GM18499 (cell line): ENCODE results near the gene PCBP4.

Source experiments
- ATAC-seq: cut with Tn5 transposase; IDR thresholded peaks from one replicate; pipeline ENCODE4 v1.9.1; 2021; ENCODE audit warnings: moderate number of reproducible peaks; ENCODE audit not compliant: insufficient read depth, unreplicated experiment

PCBP4 gene

DNA sequence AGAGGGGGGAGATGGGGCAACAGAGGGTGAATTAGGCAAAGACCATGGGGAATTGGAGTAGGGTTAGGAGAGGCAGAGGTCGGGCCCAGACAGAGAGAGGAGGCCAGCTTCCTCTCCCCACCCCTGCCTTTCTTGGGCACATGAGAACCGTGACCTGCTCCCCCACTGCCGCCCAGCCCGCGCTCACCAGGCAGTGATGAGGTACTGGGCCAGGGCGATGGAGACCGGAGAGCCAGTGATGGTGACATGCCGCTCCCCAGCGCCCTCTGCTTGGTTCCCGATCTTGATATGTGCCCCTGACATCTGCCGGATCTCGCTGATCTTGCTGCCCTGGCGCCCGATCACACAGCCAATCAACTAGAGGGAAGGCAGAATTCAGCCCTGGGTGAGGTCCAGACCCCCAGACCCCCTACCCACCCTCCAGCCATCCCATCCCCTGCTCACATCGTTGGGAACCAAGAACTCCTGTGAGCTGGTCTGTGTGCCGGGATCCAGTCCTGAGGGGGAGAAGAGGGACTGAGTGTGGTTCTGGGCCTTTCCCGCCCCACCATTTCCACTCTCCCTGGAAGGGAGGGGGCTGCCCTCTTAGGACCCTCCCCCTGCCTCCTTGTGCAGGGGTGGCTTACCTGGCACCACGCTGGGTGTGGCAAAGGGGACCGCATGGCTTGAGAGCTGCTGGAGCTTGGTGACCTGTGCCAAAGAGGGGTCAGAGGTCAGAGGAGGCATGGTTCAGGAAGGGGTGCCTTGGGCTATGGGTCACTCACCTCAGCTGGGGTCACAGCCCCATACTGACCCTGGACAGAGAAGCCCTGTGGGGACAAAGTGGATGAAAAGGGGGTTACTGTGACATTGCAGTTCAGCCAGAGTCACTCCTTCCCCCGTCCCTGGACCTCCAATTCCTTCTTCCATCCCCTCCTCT is 8.4 kb downstream of the PCBP4 start:
- no peak for ATAC-seq

DNA sequence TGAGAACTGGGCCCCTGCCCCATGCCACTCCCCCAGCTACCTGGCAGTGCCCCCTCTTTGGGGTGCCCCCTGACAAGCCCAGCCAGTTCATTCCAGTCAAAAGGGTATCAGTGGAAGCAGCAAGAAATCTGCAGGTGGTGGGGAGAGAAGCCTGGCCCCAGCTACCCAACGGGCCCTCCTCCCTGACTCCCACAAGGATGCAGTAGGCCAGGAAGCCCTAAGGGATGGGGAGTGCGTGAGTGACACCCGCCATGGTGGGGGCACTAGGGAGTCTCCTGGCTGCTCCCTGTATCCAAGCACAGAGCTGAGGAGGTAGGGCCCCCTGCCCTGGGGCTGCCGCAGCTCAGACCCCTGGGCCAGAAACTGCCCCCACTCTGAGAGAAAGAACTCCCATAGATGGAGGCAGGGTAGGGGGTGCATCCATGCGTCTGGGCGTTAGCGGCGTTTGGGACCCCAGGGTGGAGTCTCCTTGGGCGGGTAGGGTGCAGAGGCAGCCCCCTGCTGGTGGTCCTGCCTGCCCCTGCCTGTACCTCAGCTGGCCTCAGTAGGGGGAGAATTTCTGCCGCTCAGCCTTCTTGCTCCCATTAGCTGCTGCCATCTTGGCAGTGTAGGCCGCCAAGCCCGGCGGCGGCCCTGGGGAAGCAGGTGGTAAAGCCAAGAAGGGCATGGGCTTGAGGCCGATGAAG is 9.6 kb downstream of the PCBP4 start:
- no peak for ATAC-seq

DNA sequence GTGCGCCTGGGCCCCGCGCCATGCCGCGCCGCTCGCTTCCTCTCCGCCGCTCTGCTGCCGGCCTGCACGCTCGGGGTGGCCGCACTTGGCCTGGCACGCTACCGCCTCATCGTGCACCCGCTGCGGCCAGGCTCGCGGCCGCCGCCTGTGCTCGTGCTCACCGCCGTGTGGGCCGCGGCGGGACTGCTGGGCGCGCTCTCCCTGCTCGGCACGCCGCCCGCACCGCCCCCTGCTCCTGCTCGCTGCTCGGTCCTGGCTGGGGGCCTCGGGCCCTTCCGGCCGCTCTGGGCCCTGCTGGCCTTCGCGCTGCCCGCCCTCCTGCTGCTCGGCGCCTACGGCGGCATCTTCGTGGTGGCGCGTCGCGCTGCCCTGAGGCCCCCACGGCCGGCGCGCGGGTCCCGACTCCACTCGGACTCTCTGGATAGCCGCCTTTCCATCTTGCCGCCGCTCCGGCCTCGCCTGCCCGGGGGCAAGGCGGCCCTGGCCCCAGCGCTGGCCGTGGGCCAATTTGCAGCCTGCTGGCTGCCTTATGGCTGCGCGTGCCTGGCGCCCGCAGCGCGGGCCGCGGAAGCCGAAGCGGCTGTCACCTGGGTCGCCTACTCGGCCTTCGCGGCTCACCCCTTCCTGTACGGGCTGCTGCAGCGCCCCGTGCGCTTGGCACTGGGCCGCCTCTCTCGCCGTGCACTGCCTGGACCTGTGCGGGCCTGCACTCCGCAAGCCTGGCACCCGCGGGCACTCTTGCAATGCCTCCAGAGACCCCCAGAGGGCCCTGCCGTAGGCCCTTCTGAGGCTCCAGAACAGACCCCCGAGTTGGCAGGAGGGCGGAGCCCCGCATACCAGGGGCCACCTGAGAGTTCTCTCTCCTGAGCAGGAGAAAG is 11.1 kb downstream of the PCBP4 start:
- no peak for ATAC-seq

DNA sequence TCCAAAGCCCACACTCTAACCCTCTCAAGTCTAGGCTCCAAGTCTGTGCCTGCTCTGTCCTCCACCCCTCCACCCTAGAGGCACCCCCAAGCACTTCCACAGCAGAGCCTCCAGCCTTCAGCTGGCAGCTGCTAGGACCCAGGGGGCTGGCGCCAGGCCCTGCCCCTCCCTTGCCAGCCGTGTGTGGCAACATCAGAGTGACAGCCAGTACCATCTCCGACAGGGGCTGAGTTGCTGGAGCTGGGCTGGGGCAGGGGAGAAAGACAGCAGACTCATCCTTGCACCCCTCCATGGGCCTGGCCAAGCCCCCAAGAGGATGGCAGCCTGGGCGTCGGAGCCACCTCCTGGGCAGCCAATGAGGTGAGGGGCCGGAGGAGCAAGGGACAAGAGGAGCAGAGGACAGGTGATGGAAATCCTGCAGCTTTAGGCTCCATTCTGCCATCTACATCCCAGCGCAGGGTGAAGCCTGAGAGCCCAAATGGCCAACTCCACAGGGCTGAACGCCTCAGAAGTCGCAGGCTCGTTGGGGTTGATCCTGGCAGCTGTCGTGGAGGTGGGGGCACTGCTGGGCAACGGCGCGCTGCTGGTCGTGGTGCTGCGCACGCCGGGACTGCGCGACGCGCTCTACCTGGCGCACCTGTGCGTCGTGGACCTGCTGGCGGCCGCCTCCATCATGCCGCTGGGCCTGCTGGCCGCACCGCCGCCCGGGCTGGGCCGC is 11.9 kb downstream of the PCBP4 start, which contains the start of gene GPR62:
GPR62 (plus strand) TSS at position 207 of the 718 bp plus-strand sequence; CDS start at position 479, 272 bp downstream.
- ATAC-seq: no peak

DNA sequence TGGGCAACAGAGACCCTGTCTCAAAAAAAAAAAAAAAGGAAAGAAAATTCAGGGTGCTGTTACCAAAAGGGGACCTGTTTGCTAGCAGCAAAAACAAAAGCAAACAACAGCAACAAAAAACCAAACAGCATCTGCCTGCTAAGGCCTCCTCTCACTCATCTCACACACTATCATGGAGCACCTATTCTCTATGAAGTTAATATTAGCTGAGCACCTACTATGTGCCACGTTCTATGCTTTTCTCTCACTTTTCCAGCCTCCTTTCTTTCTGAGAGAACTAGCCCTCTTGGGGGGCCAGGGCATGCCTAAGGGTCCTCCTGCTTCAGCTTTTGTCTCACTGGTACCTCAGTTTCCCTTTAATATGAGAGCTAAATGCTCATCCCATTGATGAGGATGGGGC is 12.5 kb downstream of the PCBP4 start:
- no peak for ATAC-seq

DNA sequence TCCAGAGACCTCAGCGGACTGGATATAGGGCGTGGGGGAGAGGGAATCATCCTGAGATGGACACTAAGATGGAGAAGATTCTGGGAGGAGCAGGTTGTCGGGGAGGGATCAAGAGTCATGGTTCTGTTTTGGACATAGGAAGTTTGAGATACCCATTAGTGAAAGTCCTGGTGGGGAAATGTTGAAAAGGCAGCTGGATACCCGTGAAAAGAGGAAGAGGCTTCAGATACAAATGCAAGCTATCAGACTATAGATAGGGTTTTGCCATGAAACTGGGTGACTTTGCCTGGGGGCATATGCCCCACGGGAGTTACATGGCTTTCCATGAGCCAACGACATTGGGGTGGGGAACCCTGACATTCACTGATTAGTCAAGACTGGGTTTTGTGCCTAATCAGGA is 13.1 kb downstream of the PCBP4 start:
- no peak for ATAC-seq

DNA sequence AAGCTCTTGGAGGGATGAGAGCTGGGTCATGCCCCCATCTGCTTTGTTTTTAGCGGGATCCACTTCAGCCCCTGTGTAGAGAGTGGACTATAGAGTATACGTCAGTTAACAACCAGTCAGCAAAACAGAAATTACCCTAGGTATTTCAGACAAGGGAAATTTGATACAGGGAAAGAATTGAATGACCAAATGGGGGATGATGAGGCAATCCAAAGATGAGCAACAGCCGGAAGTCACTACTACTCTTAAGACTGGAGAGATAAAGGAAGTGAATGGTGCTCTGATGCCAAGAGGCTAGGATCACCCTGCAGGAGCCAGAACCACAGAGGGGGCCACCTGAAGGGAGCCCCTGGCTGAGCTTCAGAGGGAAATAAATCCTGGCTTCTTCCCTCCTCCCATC is 13.8 kb downstream of the PCBP4 start:
- ATAC-seq: no peak

DNA sequence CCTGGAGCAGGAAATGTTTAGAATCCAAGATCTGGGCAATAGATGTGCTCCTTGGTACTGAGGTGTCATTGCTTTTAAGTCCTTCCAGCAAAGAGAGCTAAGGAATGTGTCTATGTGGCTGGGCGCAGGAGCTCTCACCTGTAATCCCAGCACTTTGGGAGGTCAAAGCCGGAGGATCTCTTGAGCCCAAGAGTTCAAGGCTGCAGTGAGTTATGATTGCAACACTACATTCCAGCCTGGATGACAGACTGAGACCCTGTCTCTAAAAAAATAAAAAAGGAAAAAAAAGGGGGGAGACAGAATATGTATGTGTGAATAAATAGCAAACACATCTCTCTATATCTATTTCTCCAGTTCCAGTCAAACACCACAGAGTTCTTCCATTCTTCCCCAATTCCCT is 16.4 kb downstream of the PCBP4 start:
- ATAC-seq: no peak

DNA sequence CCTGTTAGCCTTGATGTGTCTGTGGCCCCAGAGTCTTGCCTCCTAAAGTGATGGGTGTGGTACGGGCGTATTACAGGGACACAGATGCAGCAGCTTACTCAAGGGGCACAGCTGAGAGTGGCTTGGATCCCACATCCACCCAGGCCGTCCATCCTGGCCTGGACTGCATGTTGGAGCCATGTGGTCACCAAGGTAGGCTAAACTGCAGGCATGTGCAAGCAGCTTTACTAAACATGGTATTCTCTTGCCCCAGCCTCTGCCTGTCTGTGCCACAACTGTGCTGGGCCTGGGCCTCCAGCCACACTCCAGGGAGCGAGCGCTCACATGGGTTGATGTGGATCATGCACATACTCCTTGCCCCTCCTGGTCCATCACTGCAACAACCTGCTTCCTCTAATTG is 18.1 kb downstream of the PCBP4 start:
- no peak for ATAC-seq

DNA sequence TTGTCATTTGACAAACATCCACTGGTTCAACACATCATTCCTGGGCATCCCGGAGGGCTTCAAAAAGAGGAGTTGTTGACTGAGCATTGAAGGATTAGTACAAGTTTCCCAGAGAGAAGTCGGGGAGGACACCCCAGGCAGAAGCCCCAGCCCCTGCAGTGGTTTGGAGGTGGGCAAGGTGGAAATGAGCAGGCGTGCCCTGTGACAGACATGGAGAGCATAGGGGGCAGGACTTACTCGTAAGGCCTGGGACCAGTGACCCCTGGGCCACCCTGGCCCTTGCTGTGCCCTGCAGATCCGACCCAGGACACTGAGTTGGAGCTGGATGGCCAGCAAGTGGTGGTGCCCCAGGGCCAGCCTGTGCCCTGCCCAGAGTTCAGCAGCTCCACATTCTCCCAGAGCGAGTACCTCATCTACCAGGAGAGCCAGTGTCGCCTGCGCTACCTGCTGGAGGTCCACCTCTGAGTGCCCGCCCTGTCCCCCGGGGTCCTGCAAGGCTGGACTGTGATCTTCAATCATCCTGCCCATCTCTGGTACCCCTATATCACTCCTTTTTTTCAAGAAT is 19.2 kb downstream of the PCBP4 start:
- ATAC-seq: no peak

DNA sequence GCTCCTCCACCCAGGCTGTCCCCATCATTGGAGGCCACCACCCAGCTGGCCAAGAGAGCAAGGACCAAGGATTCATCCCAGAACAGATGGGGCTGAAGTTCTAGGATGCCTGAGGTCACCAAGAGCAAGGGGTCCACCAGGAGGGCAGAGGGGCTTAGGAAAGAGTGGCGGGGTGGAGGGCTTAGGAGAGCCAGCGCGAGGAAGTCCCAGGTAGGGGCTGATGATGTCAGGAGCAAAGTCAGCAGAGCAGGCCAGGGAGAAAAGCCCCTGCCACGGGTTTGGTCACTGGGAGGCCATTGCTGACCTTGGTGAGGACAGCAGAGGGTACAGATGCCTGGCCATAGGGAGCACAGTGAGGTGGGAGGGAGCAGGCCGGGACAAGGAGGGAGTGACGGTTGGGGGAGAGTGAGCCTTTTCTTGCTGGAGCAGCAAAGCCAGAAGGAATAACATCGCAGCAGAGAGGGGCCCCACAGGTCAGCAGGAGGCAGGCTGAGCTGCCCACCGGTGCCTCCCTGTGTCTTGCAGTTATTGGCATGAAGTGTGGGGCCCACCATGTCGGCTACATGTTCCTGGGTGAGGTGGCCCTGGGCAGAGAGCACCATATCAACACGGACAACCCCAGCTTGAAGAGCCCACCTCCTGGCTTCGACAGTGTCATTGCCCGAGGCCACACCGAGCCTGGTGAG is 19.9 kb downstream of the PCBP4 start:
- ATAC-seq: no peak

DNA sequence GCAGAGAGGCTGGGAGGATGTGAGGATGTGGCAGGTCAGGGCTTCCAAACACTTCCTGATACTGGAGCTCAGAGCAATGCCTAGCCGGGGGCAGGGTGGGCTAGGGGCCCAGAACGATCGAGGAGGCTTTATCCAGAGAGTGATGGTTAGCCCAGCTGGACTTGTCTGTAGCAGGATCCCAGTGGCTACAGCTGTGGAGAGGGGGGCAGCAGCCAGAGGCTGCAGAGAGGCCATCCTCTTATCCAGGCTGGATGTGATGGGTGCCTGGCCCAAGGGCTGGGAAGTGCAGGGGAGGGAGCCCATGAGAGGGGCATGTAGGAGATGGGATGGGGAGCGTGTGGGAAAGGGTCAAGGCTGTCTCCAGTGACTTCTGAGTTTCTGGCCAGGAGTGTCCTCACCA is 20.5 kb downstream of the PCBP4 start:
- no peak for ATAC-seq

DNA sequence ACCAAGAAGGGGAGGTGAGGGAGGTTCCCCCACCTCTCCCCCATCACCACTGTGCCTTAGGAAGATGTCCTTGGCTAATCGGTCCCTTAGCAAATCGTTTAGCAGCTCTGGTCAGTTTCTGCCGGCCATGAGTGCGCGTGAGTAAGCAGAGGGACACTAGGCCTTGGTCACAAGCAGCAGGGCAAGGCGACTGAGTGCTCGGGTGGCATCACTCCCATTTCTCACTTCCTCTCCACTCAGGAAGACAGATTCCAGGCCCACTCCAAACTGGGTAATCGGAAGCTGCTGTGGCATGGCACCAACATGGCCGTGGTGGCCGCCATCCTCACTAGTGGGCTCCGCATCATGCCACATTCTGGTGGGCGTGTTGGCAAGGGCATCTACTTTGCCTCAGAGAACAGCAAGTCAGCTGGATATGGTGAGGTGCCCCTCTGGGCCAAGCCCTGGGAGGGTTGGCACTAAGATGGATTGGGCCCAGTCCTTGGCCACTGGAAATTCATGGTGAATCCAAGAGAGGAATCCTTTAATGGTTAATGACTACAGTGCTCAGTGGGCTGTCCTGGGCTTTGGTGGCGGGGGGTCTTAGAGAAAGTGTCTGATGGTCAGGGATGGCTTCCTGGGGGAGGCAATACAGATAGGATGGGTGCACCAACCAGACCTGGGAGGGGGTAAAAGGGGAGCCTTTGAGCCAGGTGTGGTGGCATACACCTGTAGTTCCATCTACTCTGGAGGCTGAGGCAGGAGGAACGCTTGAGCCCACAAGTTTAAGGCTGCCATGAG is 21.1 kb downstream of the PCBP4 start:
- no peak for ATAC-seq

DNA sequence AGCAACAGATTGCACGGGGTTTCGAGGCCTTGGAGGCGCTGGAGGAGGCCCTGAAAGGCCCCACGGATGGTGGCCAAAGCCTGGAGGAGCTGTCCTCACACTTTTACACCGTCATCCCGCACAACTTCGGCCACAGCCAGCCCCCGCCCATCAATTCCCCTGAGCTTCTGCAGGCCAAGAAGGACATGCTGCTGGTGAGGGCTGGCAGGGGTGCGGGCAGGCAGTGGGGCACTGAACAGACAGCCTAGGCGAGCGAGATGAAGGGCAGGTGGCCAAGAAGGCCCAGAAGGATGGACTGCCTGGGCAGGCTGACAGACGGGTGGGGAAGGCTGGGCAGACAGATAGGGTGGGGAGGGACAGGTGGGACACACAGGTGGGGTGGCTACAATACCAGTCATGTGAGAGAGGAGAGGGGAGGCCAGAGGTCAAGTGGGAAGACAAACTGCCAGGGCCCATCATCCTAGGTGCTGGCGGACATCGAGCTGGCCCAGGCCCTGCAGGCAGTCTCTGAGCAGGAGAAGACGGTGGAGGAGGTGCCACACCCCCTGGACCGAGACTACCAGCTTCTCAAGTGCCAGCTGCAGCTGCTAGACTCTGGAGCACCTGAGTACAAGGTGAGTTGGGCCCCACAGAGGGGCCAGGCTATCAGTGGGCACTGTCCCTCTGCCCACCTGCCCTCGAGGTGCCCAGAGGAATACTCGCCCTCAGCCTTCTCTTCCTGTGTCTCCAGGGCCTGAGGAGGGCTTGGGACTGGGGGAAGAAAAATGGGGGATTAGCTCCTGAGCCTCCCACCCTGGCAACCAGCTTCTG is 22.0 kb downstream of the PCBP4 start:
- no peak for ATAC-seq

DNA sequence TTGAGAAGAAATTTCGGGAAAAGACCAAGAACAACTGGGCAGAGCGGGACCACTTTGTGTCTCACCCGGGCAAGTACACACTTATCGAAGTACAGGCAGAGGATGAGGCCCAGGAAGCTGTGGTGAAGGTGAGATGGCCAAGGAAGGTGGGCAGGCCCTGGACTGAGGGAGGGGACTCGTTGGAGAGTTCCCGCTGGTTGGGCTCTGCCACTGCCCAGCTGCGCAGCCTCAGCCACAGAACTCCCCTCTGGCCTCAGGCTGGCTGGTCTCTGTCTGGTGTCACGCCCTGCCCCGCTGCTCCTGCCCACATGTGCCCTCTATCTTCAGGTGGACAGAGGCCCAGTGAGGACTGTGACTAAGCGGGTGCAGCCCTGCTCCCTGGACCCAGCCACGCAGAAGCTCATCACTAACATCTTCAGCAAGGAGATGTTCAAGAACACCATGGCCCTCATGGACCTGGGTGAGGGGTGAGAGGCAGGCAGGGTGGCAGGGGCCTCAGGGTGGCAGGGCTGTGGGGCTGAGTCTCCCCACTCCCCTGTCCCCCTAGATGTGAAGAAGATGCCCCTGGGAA is 22.7 kb downstream of the PCBP4 start:
- ATAC-seq: no peak

DNA sequence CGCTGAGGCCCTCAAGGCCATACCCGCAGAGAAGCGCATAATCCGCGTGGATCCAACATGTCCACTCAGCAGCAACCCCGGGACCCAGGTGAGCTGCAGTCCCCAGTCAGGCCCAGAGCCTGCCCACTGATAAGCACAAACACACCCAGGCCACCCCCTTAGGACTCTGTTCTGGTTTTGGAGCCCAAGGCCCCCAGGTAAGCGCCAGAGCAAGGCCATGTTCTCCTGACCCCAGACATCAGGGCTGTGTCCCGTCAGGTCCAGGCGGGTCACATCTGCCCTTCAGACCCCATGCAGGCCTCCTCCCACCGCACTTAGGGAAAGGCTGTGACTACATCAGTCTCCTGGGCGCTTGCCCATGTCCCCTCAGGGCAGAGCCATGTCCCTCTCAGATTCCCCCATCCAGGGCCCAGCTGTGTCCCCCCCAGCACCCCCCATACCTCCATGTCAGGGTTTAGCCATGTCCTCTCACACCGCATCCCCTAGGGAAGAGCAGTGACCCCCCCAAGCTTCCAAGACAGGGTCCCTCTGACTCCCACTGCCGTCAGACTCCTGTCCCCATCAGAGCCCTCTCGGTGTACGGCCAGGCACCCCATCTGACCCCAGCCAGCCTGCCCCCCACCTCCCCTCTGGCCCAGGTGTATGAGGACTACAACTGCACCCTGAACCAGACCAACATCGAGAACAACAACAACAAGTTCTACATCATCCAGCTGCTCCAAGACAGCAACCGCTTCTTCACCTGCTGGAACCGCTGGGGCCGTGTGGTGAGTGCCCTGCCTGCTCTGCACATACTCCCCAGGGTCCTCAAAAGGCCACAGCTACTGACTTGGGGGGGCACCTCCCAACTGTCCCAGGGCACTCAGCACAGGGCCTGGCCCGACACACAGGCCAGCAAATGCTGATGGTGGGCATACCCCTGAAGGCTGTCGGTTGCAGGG is 23.5 kb downstream of the PCBP4 start:
- no peak for ATAC-seq
